Right lobe of liver (tissue), 6 donors: ENCODE data around the gene CYP27B1. TPM values are rescaled to one million over a fixed set of nuclear protein-coding genes. Genes with fewer than 3 reads are reported as not detected.

ENCODE experiments used
- ATAC-seq, 4 donors: fragments of 200-7000 bp; cut with Tn5 transposase; one replicate each; pipeline ENCODE4 v1.9.1; 2020; ENCODE audit warnings: mild to moderate bottlenecking in 4 of 4, moderate library complexity in 4 of 4
- DNase-seq, 3 donors: peaks; one replicate each; pipeline ENCODE4 v3.0.0-alpha.2; 2020
- H3K27ac ChIP-seq, 3 donors: fragments of 200-600 bp; one replicate each; pipeline ENCODE4 v1.8.0; 2022
- H3K27me3 ChIP-seq, 2 donors: fragments of 200-600 bp; one replicate each; pipeline ENCODE4 v1.8.0; 2022
- H3K36me3 ChIP-seq, 4 donors: fragments of 200-600 bp; sonication (generic) in 1 of 4; one replicate each; pipeline versions ENCODE4 v1.5.1 to v1.8.0; 2017 to 2022; ENCODE audit warnings: control low read depth in 1 of 4
- H3K4me1 ChIP-seq, 4 donors: fragments of 200-600 bp; sonication (generic) in 1 of 4; one replicate each; pipeline versions ENCODE4 v1.5.1 to v1.8.0; 2017 to 2022; ENCODE audit warnings: control low read depth in 1 of 4
- H3K4me3 ChIP-seq, 3 donors: fragments of 200-600 bp; one replicate each; pipeline ENCODE4 v1.8.0; 2022
- H3K9me3 ChIP-seq, 4 donors: fragments of 200-600 bp; sonication (generic) in 1 of 4; one replicate each; pipeline versions ENCODE4 v1.5.1 to v1.8.0; 2017 to 2022; ENCODE audit warnings: control low read depth in 1 of 4
- POLR2A ChIP-seq: fragments of 450-650 bp; IDR thresholded peaks from one replicate; pipeline ENCODE4 v1.6.1; 2017; ENCODE audit warnings: antibody characterized with exemption, mild to moderate bottlenecking
- WGBS: methylation state at CpG from one replicate; pipeline ENCODE4 v1.1.6; 2018; ENCODE audit warnings: low coverage, low lambda C conversion rate; ENCODE audit not compliant: insufficient coverage; ENCODE audit errors: missing lambda C conversion rate; 5-methylcytosine and 5-hydroxymethylcytosine counted together
- intact Hi-C, 2 donors: fragments of 100-400 bp; cut with DNase I; formaldehyde crosslinking; loops; one replicate each; pipeline versions ENCODE4 v1.11.2 to v1.14.1; 2022
- total RNA-seq, 6 experiments: library from RNA; depleted of rRNA in 2 of 6; stranded (reverse); fragments of >200 nt in 2 of 6; fragmentation: NEBNext Ultra II Directional in 3 of 6; extraction: Animal tissue kit (Norgen Biotek cat#: 25700) in 3 of 6; gene quantifications; one replicate each; pipeline versions ENCODE4 v1.1.0 to v1.2.4, GENCODE V29; 2016 to 2023
- TF ChIP-seq, protein P1 (sequence below), 4 donors: fragments of 200-600 bp in 3 of 4; fragments of 450-650 bp in 1 of 4; IDR thresholded peaks; one replicate each; pipeline versions ENCODE4 v1.5.1 to v1.8.0; 2016 to 2022; ENCODE audit warnings: antibody characterized with exemption in 4 of 4, mild to moderate bottlenecking in 2 of 4
- donor health status: DM: no; HTN: yes; CAD: no.
- donor health status: DM: no; HTN: no; CAD: no.
- donor health status: DM: no; HTN: no; CAD: no.
- donor health status: DM: no; HTN: yes; CAD: no.
- donor health status: DM: no; HTN: yes; CAD: no.

Gene CYP27B1
- total RNA-seq, 6 experiments from 2014 or later, result 0.25 to 1.4 (median 0.81) TPM

DNA sequence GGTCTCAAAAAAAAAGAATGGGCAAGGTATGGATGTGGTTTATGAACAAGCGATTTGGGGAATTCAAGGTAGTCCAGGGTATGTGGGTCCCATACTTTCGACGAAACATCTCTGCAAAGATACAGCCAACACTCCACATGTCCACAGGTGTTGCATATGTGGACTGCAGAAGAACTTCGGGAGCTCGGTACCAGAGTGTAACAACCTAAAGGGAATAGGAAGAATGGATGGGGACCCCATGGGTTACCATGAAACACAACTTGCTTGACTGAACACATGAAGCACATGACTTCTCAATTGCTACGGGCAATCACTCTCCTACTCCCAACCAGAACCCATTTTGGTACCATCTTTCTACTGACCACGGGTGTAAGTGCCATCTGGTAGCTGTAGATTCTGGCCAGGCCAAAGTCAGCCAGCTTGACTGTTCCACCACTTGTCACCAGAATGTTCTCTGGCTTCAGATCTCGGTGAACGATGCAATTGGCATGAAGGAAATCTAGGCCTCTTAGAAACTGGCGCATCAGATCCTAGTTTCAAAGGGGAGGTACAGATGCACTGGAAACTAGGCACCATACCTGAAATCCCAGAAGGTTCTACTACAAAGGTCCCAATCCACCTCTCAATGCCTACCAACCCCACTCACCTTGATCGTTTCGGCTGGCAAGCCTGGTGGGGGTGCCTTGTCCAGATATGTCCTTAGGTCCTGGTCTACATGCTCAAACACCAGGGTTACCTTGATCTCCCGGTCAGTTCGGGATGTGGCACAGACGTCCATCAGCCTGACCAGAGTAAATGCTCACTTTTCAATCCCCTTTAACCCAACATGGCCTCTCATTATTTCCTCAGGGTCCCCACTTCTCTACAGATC is 16.1 kb downstream of the CYP27B1 start:
- TF ChIP-seq POLR2A, result no peak
- TF ChIP-seq, protein P1, sequence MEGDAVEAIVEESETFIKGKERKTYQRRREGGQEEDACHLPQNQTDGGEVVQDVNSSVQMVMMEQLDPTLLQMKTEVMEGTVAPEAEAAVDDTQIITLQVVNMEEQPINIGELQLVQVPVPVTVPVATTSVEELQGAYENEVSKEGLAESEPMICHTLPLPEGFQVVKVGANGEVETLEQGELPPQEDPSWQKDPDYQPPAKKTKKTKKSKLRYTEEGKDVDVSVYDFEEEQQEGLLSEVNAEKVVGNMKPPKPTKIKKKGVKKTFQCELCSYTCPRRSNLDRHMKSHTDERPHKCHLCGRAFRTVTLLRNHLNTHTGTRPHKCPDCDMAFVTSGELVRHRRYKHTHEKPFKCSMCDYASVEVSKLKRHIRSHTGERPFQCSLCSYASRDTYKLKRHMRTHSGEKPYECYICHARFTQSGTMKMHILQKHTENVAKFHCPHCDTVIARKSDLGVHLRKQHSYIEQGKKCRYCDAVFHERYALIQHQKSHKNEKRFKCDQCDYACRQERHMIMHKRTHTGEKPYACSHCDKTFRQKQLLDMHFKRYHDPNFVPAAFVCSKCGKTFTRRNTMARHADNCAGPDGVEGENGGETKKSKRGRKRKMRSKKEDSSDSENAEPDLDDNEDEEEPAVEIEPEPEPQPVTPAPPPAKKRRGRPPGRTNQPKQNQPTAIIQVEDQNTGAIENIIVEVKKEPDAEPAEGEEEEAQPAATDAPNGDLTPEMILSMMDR (IDR thresholded peaks at IDR 0.05), result no peak
- 92% methylated on average over 8 of the region's 15 CpGs for WGBS
- H3K4me3 ChIP-seq, result peak overlapping the region; percentile 72 to 92 (median 90)
- DNase-seq, result no peak
- H3K4me1 ChIP-seq, result peaks cover 0 to 10% (median 3%) of the 10 kb centered on the region in 4 donors
- no peaks in the 10 kb centered on the region for H3K9me3 ChIP-seq
- intact Hi-C loops, result no loop called here
- no peaks in the 10 kb centered on the region for H3K27me3 ChIP-seq
- ATAC-seq, result no peak
- peaks cover 0 to 25% (median 13%) of the 10 kb centered on the region in 4 donors for H3K36me3 ChIP-seq
- no peak overlapping the region for H3K27ac ChIP-seq

DNA sequence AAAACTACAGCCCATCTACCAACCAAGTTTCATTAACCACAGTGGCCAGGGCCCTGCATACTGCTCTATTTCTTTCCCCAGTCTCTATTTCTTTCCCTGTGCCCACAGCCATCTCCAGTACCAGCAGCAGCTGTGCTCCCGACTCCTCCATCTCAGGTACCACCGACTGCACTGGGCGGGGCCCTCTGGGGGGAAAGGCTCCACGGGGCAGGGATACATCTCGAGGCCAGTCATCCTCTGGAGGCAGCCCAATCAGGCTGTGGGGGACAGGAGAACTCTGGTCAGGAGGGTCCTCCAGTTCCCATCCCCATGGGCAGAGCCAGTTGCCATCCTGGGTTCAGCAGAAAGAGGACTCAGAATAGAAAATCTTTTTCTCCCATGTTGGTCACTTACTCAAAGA is 17.8 kb downstream of the CYP27B1 start:
- peaks cover 0 to 12% (median 3%) of the 10 kb centered on the region in 4 donors for H3K4me1 ChIP-seq
- intact Hi-C loops, result no loop called here
- ATAC-seq, result no peak
- DNase-seq, result no peak
- H3K27me3 ChIP-seq, result no peaks in the 10 kb centered on the region
- no peaks in the 10 kb centered on the region for H3K9me3 ChIP-seq
- no peak for TF ChIP-seq POLR2A
- TF ChIP-seq, protein P1 (IDR thresholded peaks at IDR 0.05), result no peak
- H3K36me3 ChIP-seq, result peaks cover 0 to 25% (median 13%) of the 10 kb centered on the region in 4 donors
- H3K4me3 ChIP-seq, result no peak overlapping the region
- WGBS, result 100% methylated on average over 5 of the region's 5 CpGs
- H3K27ac ChIP-seq, result no peak overlapping the region

GRCh38 chr12:57746025-57746424 is 20.9 kb downstream of the CYP27B1 start:
- Histone ChIP-seq H3K27ac (no peak overlapping the region), H3K36me3 (peaks cover 0 to 25% (median 13%) of the 10 kb centered on the region in 4 donors), H3K4me3 (no peak overlapping the region), H3K4me1 (peaks cover 0 to 8% (median under 1%) of the 10 kb centered on the region in 4 donors), H3K27me3 (no peaks in the 10 kb centered on the region), H3K9me3 (no peaks in the 10 kb centered on the region)
- ATAC-seq (no peak), DNase-seq (no peak)
- WGBS, result 83% methylated on average over 3 of the region's 3 CpGs
- TF ChIP-seq, protein P1 (IDR thresholded peaks at IDR 0.05), result no peak
- TF ChIP-seq POLR2A, result no peak
- intact Hi-C loops, result no loop called here

DNA sequence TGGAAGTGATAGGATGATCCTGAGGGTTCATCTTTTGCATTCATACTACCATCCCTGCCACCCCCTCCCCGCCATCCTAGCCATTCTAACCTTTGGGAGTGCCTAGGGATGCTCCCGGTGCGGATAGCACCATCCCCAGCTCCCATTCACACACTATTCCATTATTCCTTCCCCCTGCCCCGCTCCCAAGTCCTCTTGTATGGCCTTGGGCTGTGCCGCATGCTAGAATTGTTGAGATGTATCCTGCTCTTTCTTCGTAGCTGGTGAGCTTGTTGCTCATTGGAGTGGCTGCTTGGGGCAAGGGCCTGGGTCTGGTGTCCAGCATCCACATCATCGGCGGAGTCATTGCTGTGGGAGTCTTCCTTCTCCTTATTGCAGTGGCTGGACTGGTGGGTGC is 21.4 kb downstream of the CYP27B1 start:
- 51% methylated on average over 4 of the region's 8 CpGs for WGBS

More for the DNA sequence above, 21.4 kb downstream of the CYP27B1 start:
- DNase-seq, result no peak
- ATAC-seq, result peak; percentile 1 to 4 (median 1)
- no peaks in the 10 kb centered on the region for H3K9me3 ChIP-seq
- intact Hi-C loops, result no loop called here
- no peaks in the 10 kb centered on the region for H3K27me3 ChIP-seq
- H3K4me3 ChIP-seq, result peak overlapping the region; percentile 73 to 82 (median 78)
- peaks cover 0 to 25% (median 13%) of the 10 kb centered on the region in 4 donors for H3K36me3 ChIP-seq
- TF ChIP-seq, protein P1 (IDR thresholded peaks at IDR 0.05), result no peak
- TF ChIP-seq POLR2A, result no peak
- H3K4me1 ChIP-seq, result peaks cover 0 to 8% (median 0%) of the 10 kb centered on the region in 4 donors
- peak overlapping the region; percentile 76 to 94 (median 93) for H3K27ac ChIP-seq
